IPS-18c (cell line): ENCODE data around the gene MINAR2.

ENCODE experiments used
- H3K4me3 ChIP-seq: 2 replicates; pipeline ENCODE4 v1.7.0; 2013; ENCODE audit warnings: low read depth, mild to moderate bottlenecking, low read length, moderate library complexity; ENCODE audit not compliant: insufficient read depth
- H3K9me3 ChIP-seq: one replicate; pipeline ENCODE4 v1.6.1; 2013; ENCODE audit warnings: mild to moderate bottlenecking, low read length, moderate library complexity; ENCODE audit not compliant: control insufficient read depth, insufficient read depth

MINAR2 gene

DNA sequence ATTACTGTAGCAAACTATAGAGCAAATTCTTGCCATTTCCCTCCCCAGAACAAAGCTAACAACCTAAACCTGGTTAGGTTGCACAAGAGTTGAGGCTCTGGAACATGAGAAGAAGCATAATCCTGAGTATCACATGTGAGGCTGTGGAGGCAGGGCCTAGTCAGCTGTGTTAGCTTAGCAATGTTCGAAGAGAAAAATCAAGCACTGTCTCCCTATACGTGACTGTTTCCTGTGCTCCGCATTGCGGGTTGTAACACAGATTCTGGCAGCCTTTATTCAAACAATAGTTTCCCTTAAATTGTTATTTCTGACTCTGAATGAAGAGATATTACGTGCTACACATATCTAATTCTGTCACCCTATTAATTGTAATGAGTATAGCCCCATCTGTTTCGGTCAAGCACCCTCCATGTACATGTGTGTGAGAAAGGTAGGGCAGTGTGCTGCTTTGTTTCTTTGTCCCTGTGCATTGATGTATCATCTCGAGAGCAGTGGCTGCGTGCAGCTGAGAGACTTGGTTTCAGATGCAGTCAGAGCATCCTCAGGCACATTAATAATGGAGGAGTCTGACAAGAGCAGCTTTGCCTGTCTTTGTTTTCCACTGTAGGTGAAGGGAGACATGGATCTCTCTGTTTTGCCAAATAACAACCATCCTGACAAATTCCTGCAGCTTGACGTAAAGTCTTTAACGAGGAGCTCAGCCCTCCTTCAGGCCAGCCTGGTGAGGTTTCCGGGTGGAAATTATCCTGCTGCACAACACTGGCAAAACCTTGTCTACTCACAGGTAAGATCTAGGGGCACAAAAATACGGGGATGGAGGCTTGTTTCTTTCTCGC lies at the start of gene MINAR2:
TSS of gene MINAR2 (plus strand) at position 523 of the 836 bp plus-strand sequence. CDS start at position 620, 97 bp downstream.
- Histone ChIP-seq H3K4me3 (no peak within 1 kb of the TSS), H3K9me3 (no peaks in the 10 kb centered on the region)

DNA sequence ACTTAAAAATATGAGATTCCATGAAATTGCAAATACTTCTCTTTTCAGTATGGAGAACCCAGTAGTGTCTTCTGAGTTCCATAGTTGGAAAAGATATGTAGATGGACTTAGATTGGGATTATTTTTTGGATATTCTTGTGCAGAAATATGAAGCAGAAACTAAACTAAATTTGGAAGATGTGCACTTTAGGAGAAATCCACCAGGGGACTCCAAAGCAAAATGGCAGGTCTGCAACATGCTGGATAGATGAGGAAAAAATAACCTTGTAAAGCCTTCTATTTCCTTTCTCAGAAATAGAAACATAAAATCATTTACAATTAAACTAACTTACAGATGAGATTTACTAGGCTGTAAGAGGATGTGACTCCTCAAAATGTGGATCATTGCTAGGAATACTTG lies 49.2 kb upstream of the MINAR2 start:
- no peak overlapping the region for H3K4me3 ChIP-seq
- no peaks in the 10 kb centered on the region for H3K9me3 ChIP-seq

- H3K4me3 ChIP-seq: no peak overlapping the region
- no peaks in the 10 kb centered on the region for H3K9me3 ChIP-seq
Observed at GRCh38 chr5:129716235-129716634, 31.7 kb upstream of the MINAR2 start.

- Histone ChIP-seq H3K4me3 (no peak overlapping the region), H3K9me3 (no peaks in the 10 kb centered on the region)
Observed at GRCh38 chr5:129716651-129717050, 31.2 kb upstream of the MINAR2 start.

GRCh38 chr5:129717751-129718310 lies 30.1 kb upstream of the MINAR2 start:
- no peak overlapping the region for H3K4me3 ChIP-seq
- no peaks in the 10 kb centered on the region for H3K9me3 ChIP-seq

DNA sequence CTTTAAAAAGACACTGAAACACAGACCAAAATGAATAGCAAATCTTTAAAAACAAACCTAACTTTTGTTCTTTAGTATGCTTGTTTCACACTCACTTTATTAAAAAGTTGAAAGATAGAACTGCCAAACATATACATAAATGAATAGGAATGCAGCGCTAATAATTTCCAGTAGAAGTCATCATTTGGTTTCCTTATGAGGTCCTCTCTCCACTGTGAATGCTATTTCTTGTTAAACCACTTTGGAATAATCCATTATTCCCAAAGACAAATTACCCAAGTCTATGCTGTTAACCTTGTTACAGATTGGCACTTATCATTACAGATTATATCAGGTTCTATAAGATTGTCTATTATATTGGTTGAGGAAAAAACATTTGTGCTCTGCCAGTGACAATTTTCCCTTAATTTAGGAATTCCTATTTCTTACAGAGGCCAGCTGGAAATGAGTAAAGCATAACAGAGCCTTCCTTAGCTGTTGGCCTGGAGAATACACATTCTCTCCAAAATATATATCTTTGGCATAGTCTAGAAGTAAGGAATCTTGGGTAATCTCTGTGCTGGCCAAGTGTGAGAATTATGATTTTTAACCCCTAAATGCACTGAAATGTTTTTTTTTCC lies 29.3 kb upstream of the MINAR2 start:
- H3K4me3 ChIP-seq: no peak overlapping the region
- H3K9me3 ChIP-seq: no peaks in the 10 kb centered on the region

DNA sequence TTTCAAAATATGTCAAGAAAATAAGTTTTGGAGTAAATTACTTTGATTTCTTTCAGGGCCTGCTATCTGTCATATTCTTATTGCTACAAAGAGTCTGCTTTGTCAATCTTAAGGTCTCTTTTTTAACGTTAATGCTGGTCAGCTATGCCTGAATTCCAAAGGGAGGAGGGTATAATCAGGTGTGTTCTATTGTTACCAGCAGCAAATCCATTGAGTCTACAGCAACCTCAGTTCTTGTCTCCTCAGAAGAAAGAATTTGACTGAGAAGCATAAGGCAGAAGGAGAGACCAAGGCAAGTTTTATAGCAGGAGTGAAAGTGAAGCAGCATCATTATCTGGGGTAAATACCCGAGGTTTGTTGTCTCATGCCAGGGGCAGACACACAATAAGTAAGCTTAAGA lies 23.7 kb upstream of the MINAR2 start:
- Histone ChIP-seq H3K9me3 (peaks cover 2% of the 10 kb centered on the region), H3K4me3 (no peak overlapping the region)

GRCh38 chr5:129724647-129725046 lies 23.2 kb upstream of the MINAR2 start:
- Histone ChIP-seq H3K4me3 (no peak overlapping the region), H3K9me3 (peaks cover 2% of the 10 kb centered on the region)

- no peak overlapping the region for H3K4me3 ChIP-seq
- H3K9me3 ChIP-seq: no peaks in the 10 kb centered on the region
Observed at GRCh38 chr5:129739773-129740172, 8.1 kb upstream of the MINAR2 start.

GRCh38 chr5:129743541-129744187 lies 4.2 kb upstream of the MINAR2 start:
- Histone ChIP-seq H3K9me3 (no peaks in the 10 kb centered on the region), H3K4me3 (no peak overlapping the region)

- Histone ChIP-seq H3K9me3 (no peaks in the 10 kb centered on the region), H3K4me3 (no peak overlapping the region)
Observed at GRCh38 chr5:129745997-129746396, 1.9 kb upstream of the MINAR2 start.

DNA sequence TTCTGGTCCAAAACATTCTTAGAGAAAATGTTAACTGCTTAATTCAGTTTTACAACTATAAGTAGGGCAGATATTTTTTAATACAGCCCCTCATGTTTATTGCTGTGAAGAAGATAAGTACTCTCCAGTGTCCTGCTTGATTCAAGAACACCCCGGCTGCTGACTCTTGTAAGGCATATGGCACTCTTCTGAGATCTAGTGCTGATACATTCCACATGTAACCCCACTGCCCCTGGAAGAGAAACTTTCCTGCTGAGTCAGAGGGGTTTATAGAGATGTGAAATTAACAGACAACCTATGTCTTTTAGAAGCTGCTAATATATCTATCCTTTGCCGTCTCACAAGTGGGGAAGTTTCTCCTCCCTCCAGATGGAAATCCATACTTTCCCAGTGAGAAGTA lies 1.0 kb upstream of the MINAR2 start:
- Histone ChIP-seq H3K4me3 (no peak overlapping the region), H3K9me3 (no peaks in the 10 kb centered on the region)

GRCh38 chr5:129748913-129749880 lies 1.3 kb downstream of the MINAR2 start:
- Histone ChIP-seq H3K4me3 (no peak overlapping the region), H3K9me3 (no peaks in the 10 kb centered on the region)

- H3K9me3 ChIP-seq: no peaks in the 10 kb centered on the region
- no peak overlapping the region for H3K4me3 ChIP-seq
Observed at GRCh38 chr5:129760636-129761325, 12.9 kb downstream of the MINAR2 start.

DNA sequence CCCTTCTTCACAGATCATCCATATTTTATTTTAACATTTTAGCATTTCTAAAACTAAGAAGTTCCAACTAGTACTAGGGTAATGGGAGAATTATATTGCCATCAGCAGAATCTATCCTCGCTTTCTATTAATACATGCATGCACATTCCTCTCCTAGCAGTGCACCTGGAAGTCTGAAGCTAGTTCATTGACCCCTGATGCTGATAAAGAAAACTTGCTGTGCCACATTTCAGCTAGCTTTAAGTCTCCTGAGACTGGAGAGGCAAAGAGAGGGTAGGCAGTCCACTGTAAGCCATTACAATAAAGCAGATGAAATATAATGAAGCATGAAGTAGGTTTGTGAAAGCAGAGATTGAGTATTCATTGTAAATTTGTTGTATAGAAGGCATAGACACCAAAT lies 15.8 kb downstream of the MINAR2 start:
- Histone ChIP-seq H3K4me3 (no peak overlapping the region), H3K9me3 (no peaks in the 10 kb centered on the region)

DNA sequence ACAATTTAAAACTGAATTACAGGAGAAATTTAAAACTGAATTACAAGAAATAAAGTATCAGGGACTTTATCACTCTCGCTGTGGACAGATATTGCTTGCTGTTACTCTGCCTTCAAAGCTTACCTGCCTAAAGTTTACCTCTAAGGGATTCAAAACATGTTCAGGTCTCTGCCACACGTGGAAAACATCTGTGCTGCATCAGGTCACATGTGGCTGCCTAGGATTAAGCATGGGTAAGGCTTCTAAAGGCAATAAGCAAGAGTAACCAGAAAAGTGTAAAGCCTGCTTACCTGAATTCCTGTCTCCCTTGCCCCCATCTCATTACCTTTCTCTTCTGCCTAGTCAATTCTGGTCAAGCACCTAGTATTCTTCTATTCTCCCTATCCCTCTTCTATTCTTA lies 18.9 kb downstream of the MINAR2 start:
- Histone ChIP-seq H3K9me3 (no peaks in the 10 kb centered on the region), H3K4me3 (no peak overlapping the region)
